ENCODE measurements around the gene SPAAR. TPM values are rescaled to one million over a fixed set of nuclear protein-coding genes. Genes with fewer than 3 reads are reported as not detected.
"Not testable (repeated sequence)": the region's sequence is repeated elsewhere in the genome, so short reads cannot be mapped to it uniquely, and the experiment has no call there.

SPAAR gene
- total RNA-seq, 2 donors from 2014 or later, result 2.5 to 4.0 TPM

DNA sequence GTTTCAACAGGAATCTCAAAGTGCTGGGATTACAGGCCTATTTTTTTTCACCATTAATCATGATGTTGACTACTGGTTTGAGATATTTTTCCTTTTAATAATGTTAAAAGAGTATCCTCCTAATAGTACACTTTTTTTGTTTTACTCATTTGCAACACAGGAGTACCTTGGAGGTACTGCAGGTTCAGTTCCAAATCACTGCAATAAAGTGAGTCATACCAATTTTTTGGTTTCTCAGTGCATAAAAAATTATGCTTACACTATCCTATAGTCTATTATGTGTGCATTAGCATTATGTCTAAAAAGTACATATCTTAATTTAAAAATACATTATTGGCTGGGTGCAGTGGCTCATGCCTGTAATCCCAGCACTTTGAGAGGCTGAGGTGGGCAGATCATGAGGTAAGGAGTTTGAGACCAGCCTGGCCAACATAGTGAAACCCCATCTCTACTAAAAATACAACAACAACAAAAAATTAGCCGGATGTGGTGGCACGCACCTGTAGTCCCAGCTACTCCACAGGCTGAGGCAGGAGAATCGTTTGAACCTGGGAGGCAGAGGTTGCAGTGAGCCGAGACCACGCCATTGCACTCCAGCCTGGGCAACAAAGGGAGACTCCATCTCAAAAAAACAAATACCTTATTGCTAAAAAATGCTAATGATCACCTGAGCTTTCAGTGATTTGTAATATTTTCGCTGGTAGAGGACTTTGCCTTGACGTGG, 11.8 kb upstream of the SPAAR start:
- intact Hi-C loops (cut with DNase I); DNase-seq (ENCODE audit: low spot score): not testable (repeated sequence)

DNA sequence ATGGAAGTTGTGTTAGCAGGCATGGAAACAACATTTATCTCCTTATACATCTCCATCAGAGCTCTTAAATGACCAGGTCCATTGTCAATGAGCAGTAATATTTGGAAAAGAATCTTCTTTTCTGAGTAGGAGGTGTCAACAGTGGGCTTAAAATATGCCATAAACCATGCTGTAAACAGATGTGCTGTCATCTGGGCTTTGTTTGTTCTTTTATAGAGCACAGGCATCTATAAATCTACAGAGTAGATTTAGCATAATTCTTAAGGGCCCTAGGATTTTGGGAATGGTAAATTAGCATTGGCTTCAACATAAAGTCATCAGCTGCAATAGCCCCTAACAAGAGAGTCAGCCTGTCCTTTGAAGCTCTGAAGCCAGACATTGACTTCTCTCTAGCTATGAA, 11.0 kb upstream of the SPAAR start:
- DNase-seq (ENCODE audit: low spot score), result no peak
- intact Hi-C loops (cut with DNase I), result no loop called here

DNA sequence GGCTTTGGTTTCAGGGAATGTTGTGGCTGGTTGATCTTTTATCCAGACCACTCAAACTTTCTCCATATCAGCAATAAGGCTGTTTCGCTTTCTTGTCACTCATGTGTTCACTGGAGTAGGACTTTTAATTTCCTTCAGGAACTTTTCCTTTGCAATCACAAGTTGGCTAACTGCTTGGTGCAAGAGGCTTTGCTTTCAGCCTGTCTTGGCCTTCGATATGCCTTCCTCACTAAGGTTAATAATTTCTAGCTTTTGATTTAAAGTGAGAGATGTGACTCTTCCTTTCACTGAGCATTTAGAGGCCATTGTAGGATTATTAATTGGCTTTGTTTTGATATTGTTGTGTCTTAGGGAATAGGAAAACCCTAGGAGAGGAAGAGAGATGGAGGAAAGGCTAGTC, 10.3 kb upstream of the SPAAR start:
- no peak for DNase-seq (ENCODE audit: low spot score)
- intact Hi-C loops (cut with DNase I), result no loop called here

DNA sequence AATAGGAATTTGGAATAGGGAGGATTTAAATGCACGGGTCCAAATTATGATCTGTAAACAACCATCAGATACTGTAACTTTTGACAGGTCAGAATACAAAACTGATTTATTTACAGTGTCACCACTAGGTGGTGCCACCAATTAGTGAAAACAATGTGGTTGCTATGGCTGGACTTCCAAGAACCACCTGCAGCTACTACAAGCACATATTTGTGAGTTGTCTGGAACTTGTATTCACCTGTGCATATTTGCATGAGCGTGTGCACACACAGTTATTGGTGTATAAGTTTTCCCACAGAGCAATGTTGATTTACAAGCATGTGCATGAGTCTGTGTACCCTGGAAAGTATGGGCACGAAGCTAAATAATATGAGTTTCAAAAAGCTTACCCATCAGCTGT, 6.2 kb upstream of the SPAAR start:
- intact Hi-C loops (cut with DNase I), result loop anchor here (2.0 to 10.0 kb wide), 4 partner anchors 39 to 262 kb away; partner anchors contain the start of gene CCIN (in 1 of the 2)
- no peak for DNase-seq (ENCODE audit: low spot score)

DNA sequence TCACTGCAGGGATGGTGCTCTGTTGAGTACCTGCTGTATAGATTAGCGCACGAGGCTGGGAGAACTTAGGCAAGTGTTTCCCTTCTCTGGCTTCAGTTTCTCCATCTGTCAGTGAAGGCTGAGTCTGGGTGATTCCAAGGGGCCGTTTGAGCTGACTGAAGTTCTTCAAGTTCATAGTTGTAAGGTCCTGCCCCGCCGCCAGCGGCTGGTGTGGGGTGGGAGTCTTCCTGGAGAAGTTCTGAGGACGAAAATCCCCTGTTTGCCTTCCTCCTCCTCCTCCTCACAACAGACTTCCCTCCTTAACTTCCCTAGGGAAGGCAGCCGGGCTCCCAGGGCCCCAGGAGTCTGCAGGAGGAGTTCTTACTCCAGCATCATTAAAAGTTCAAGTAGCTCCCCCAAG, 5.0 kb upstream of the SPAAR start:
- intact Hi-C loops (cut with DNase I), result loop anchor here in 1 of 2 donors (1.0 to 10.0 kb wide), 4 partner anchors 38 to 260 kb away; partner anchors contain the start of gene CCIN
- DNase-seq (ENCODE audit: low spot score), result no peak

DNA sequence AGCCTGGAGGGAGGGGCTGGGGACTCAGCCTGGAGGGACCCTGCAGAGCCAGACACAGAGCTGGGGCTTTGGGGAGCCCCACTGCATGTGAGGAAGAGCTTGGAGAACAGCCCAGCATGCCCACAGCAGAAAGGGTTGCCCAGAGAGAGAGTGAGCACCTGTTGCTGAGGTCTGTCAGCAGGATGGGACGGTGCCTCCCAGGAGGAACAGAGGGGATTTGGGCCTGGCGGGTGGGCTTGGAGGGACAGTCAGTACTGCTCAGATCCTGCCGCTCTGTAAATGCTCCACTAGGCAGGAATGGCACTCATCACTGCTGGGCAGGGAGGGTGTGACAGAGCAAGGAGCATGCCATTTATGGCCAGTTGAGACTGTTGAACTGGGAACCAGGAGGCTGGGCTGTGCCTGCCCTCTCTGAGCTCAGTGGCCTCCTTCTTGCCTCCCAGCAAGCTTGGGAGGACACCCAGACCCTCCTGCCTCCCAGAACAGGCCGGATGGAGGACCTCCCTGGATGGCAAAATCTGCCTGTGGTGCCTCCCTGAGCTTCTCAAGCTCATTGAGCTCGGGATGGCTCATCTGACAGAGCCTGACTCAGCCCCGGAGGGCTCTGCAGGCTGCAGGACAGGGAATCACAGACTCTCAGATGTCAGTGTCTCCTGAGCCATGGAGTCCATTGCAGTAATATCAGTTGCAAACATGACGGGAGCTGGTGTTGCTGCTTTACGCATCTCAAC, 4.1 kb upstream of the SPAAR start:
- intact Hi-C loops (cut with DNase I), result loop anchor here in 1 of 2 donors (10.0 kb wide), 2 partner anchors 120 to 260 kb away; partner anchors contain the start of gene CCIN
- DNase-seq (ENCODE audit: low spot score), result no peak

DNA sequence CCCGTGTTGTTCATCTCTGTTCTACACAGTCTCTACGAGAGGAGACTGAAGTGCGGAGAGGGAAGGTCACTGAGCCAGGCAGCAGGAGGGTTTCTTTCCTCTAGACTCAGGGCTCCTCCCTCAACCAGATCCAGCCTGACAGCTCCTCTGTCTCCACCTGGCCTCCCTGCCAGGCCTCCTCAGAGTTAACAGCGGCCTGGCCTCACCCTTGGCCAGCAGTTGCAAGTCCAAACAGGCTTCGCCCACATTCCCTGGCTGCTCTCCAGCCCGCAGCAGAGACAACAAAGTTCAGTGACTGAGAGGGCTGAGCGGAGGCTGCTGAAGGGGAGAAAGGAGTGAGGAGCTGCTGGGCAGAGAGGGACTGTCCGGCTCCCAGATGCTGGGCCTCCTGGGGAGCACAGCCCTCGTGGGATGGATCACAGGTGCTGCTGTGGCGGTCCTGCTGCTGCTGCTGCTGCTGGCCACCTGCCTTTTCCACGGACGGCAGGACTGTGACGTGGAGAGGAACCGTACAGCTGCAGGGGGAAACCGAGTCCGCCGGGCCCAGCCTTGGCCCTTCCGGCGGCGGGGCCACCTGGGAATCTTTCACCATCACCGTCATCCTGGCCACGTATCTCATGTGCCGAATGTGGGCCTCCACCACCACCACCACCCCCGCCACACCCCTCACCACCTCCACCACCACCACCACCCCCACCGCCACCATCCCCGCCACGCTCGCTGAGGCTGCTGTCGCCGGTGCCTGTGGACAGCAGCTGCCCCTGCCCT, 3.2 kb upstream of the SPAAR start, which contains the start of gene HRCT1:
Gene HRCT1, plus strand, starts transcription at position 291 of the 768 bp plus-strand sequence. Its CDS starts 86 bp downstream, at position 377.
- intact Hi-C loops (cut with DNase I), result loop anchor here in 1 of 2 donors (10.0 kb wide), 2 partner anchors 121 to 259 kb away; partner anchors contain the start of gene CCIN
- peak; percentile 97 for DNase-seq (ENCODE audit: low spot score)

DNA sequence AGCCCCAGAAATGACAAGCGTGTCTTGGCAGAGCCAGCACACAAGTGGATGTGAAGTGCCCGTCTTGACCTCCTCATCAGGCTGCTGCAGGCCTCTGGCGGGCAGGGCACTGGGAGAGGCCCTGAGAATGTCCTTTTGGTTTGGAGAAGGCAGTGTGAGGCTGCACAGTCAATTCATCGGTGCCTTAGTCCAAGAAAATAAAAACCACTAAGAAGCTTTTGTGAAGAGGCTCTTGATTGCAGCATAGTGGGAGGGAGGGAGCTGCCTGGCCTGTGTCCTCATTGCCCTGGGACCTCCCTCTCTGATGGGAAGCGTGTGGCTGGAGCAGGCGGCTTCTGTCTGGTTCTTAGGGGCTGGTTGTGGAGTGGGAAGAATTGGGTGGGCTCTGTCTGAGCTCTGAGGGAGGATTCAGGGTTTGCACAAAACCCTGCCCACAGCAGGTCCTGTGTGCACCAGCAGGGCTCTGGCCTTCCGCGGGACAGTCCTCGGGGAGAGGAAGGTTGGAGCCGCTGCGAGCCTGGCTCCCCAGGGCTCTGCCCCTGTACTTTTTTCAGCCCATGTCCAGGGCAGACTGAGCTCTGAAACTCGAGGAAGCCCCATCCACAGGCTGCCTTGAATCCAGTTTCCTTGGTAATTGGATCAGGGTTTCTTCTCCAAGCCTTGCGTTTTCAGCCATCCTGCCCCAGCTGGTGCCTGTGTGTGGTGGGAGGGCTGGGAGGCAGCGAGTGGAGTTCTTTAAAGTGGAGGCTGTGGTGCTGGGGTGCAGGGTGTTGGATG, 2.2 kb upstream of the SPAAR start:
- intact Hi-C loops (cut with DNase I), result loop anchor here in 1 of 2 donors (10.0 kb wide), 2 partner anchors 122 to 258 kb away; partner anchors contain the start of gene CCIN
- peak; percentile 94 for DNase-seq (ENCODE audit: low spot score)

DNA sequence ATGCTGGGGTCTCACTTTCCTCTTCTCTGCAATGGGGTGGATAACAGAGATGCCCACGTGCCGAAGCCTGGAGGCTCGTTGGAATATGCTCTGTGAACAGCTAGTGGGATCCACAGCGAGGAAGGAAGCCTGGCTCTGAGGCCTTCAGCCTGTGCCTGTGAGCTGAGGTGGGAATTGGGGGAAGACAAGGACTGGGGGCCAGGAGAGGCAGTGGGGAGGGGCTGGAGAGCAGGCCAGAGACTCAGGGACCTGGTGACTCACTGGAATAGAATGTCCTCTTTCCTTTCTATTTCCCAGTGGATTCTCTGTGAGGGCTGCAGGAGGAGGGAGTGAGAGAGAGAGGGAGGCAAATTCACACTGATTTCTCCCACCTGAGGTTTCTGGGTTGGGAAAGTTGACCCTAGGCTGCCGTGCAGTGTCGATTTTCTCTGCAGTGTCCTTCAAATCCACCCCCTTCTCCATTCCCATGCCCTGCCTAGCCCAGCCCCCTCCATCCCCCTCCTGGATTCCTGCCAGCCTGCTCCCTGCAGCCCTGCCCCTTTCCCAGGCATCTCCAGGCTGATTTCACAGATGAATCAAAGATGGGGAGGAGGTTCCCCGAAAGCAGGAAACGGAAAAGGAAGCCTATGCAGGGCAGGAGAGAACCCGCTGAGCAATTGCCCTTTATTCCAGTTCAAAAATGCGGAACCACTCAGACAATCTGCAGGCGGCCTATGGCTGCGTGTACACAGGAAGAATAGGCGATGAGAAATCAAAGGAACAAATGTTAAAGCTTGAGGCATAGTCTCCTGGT, 1.4 kb upstream of the SPAAR start:
- intact Hi-C loops (cut with DNase I), result loop anchor here in 1 of 2 donors (10.0 kb wide), 2 partner anchors 123 to 257 kb away; partner anchors contain the start of gene CCIN
- DNase-seq (ENCODE audit: low spot score), result peak; percentile 89

DNA sequence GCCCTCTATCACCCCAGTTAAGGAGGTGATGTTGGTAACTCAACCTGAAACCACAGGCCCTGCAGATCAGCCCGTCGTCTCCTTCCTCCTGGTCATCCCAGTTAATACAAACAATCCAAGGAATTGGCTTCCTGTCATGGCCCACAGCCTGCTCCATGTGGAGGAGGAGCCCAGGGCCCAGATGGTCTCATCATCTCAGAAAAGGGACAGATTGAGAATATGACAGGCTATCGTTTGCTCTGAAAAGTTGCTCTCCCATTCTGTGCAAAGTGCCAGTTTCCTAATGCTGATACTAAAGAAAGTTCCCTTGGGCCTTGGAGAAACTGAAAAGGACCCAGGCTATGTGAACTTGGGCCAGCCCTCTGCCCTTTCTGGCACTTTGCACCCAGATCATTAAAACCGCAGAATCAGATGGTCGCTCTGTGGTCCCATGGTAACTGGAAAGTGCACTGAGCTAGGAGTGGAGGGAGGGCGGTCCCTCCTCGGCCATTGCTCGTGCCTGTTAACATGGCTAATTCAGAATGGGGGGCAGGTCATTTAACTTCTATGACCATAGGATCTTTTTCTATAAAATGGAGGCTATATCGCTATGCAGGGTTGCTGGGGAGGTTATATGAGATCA, 675 bp upstream of the SPAAR start:
- intact Hi-C loops (cut with DNase I), result loop anchor here in 1 of 2 donors (10.0 kb wide), 2 partner anchors 124 to 256 kb away; partner anchors contain the start of gene CCIN
- DNase-seq (ENCODE audit: low spot score), result no peak

DNA sequence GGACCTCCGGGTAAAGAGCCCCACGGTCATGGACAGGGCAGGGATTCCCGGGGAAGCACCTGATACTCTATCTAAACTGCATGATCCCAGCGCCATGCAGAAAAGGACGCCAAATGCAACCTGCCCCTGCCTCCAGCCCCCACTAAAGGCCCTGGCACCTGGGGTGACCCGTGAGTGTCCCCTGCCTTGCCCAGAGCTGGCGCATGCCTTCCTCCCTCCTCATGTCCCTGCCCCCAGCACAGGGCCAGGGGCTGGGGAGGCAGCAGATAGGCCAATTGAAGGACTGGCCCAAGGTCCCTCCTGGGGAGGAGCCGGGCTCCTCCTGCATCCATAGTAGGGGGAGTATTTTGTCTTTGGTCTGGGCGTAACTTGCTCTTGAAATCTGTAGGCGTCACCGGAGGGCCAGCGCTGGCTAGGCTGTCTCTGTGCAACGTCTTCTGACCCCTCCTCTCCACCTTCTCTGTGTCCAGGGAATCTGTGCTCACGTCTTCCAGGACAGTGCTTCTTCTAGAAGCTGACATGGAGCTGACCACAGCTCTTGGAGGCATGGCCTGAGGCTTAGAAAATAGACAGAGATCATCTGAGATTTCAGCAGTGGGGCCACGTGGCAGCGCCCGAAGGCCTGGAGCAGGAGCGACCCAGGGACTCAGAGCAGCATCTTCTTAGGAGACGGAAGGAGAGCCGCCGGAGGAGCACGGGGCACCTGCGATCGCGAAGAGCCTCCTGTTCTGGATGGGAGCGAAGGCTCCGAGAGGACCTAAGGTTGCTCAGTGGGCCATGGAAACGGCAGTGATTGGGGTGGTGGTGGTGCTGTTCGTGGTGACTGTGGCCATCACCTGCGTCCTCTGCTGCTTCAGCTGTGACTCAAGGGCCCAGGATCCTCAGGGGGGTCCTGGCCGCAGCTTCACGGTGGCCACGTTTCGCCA, 660 bp downstream of the SPAAR start:
- DNase-seq (ENCODE audit: low spot score), result no peak
- intact Hi-C loops (cut with DNase I), result loop anchor here in 1 of 2 donors (10.0 kb wide), 2 partner anchors 125 to 255 kb away; partner anchors contain the start of gene CCIN

DNA sequence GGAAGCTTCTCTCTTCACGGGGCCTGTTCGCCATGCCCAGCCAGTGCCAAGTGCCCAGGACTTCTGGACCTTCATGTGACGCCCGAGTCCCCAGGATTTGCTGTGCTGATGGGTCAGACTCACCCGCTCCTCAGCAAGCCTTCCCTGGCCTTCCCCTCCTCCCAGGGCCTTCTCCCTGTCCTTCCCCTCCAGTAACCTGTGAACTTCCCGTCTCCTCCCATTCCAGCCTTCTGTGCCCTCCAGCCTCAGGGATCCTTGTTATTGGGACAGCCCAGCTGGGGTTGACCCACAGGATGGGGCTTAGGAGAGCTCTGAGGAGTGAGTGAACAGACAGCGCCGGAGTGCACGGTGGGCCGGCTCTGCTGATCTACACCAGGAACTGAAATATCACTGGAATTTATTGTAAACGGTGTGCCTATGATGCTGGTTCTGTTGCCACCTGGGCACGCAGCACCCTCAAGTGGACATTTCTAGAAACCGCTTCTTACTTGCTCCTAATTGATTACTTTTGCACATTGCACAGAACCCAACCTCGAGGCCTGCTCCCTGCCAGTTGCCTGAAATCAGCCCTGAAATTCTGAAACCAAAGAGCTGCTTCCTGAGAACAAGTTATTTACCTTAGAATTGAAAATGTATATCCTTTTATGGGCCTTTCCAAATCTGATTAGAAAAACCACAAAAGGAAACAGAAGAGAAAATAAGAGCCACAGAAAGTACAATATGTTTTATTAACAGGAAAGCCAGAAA, 1.5 kb downstream of the SPAAR start:
- DNase-seq (ENCODE audit: low spot score), result peak; percentile 75
- intact Hi-C loops (cut with DNase I), result no loop called here

DNA sequence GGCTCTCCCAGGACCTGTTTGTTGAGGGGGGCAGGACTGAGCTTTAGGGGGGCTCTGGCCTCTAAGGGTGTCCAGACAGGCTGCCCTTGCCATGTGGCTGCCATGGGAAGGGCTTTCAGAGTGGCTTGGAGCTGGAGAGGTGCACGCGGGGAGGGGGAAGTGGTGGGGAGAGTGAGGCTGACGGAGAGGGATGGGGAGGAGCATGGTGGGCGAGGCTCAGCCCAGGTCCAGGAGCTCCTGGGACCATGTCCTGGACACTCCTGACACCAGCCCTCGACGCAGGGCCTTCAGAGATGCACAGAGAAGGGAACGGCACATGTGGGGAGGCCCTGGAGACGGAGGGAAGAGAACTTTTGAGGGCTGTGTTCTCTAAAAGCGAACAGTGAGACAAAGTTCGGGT, 2.4 kb downstream of the SPAAR start:
- intact Hi-C loops (cut with DNase I), result no loop called here
- no peak for DNase-seq (ENCODE audit: low spot score)

DNA sequence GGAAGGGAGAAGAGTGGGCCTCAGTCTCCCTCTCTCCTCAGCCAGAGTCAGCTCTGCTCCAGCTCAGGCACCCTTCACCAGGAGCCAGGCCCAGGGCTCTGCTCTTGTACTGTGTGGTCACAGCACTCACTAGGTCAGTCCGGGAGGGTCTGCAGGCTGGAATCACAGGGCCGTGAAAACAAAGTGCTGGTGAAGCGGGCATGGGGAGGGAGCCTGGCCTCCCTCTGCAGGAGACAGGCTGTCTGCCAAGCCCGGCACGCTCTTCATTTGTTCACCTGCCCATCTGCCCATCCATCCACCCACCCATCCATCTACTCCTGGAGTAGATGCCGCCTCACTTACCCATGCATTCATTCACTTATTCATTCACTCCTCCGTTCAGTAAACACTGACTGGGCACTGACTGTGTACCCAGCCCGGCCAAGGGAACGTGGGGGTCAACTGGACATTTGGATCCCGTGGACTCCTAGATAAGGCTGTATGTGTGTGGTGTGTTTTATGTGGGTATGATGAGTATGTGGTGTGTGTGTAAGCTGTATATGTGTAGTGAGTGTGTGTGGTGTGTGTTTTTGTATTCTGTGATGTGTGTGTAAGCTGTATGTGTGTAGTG, 3.6 kb downstream of the SPAAR start:
- DNase-seq (ENCODE audit: low spot score), result peak; percentile 68
- intact Hi-C loops (cut with DNase I), result no loop called here

DNA sequence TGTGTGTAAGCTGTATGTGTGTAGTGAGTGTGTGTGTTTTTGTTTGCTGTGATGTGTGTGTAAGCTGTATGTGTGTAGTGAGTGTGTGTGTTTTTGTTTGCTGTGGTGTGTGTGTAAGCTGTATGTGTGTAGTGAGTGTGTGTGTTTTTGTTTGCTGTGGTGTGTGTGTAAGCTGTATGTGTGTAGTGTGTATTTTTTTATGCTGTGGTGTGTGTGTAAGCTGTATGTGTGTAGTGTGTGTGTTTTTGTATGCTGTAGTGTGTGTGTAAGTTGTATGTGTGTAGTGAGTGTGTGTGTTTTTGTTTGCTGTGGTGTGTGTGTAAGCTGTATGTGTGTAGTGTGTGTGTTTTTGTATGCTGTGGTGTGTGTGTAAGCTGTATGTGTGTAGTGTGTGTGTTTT, 4.1 kb downstream of the SPAAR start:
- DNase-seq (ENCODE audit: low spot score); intact Hi-C loops (cut with DNase I): not testable (repeated sequence)

Measured in posterior vena cava (tissue), 2 donors.